HG03442 (cell line): ENCODE measurements around the gene DUSP10.

ENCODE experiments used
- ATAC-seq: cut with Tn5 transposase; IDR thresholded peaks from one replicate; pipeline ENCODE4 v1.9.1; 2021; ENCODE audit warnings: mild to moderate bottlenecking, moderate library complexity; ENCODE audit not compliant: unreplicated experiment

DUSP10 gene

DNA sequence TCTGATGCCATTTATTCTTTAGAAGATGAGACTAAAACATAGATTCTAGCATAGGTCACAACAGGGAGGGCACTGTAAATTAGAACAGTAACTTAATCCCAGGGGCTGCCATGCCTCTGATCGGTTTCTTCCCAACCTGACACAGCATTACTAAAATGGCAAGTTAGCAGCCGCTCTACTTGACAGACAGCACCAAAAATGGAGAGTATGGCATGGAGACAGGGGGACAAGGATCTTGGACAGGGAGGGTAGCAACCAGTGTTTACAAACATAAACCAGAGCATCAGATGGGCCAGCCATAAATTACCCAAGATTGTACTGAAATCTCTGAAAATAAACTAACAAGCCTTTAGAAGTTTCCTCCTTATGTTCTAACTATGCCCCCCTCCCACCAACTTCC, 5.9 kb downstream of the DUSP10 start:
- no peak for ATAC-seq

DNA sequence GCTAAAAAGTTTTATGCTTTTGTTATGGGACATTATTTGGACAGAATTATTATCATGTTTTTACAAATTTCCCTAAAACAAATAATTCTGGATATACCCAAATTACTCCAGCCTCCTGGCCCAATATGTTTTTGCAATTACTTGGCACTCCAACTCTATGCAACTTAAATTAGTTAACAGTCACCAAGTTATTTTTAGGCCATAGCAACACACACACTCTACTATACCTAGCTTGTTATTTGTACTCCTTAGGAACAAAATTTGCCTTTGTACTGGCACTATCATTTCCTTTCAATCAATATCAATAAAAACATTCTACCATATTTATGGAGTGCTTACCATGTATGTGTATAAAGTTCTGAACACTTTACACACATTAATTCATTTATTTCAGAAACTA, 7.7 kb downstream of the DUSP10 start:
- no peak for ATAC-seq

DNA sequence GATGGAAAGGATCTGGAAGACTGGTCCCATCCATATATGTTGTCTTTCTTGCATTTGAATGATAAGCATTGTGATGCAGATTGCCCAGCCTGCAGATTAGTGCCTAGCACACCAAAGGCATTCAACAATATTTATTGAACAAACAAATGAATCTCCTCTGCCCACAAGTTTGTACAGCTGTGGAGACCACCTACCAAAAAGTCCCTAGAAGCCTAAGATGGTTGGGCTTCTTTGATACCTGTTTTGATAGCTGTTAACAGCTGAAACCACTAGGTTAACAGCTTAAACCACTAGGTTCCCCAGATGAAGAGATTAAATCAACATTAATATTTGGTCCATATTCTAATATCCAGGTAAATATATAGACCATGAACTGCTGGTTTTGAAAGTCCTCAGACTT, 9.8 kb downstream of the DUSP10 start:
- ATAC-seq = no peak

DNA sequence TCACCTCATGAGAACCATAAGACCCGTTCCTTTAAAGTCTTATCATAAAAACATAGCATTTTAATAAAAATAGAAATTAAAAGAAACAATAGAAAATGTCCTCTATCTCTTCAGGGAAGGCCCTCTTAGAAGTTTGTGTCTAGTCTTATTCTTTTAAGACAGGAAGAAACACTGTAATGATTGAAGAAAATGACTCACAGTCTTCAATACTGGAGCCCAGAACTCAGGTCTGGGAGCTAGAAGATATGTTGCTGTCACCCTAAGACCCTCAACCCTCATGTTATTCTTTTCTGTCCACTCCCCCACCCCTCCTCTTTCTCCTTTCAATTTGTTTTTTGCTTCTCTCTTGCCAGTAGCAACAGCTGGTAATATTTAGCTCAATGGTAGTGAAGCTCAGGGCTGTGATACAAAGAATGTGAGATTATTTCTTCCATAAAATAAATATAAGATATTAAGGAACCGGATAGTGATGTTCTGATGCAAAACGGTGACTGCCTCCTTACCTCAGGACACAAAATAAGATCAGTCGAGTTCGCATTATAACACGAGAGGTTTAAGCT, 12.0 kb downstream of the DUSP10 start:
- no peak for ATAC-seq

DNA sequence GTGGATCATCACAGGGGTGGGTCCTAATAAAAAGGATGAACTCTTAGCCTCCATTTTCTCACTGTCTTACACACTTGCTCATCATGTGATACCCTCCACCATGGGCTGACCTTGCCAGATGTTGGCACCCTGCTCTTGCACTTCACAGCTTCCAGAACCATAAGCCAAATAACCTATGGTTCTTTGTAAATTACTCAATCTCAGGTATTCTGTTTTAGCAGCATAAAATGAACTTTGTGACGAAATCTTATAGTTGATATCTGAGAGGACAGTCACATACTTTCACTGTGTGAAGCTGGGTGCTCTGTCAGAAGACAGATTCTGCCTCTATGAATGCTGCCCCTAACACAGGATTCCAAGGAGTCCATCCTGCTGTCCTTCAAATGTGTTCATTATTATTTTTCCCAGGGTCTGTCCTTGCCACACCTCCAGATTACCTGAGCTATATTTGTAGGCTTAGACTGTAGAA, 13.8 kb downstream of the DUSP10 start:
- no peak for ATAC-seq

DNA sequence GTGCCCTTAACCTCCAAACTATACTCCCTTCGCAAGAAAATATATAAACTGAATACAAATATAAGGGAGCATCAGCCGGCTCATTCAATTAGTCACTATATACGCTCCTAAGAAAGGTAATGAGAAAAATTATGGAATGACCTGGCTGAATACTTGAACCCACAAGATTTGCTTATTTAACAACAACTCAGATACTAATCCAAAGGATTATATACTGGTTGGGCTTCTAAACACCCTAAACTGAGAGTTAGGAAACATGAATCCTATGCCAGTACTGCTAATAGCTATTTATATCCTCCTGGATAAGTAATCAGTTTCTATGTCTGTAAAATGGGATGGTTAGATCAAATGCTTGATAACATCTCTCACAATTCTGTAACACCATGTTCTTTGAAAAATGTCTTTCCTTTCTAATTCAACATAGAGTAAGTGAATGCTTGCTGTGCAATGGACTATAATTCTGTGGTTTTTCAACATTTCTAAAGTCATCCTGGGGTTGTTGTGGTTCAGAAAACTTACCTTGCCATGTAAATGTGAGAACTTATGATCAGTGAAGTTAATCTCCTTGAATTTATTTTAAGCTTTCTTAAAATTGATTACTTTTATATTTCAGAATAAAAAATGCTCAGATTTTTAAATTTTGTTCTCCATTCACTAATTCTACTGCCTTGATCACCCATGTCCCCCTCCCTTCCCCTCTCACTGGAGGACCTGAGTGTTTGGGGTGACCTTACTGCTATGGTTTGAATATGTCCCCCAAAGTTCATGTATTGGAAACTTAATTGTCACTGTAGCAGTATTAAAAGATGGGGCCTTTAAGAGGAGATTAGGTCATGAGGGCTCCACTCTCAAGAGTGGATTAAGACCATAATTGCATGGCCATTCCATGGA, 14.5 kb downstream of the DUSP10 start:
- ATAC-seq = peak; percentile 30

DNA sequence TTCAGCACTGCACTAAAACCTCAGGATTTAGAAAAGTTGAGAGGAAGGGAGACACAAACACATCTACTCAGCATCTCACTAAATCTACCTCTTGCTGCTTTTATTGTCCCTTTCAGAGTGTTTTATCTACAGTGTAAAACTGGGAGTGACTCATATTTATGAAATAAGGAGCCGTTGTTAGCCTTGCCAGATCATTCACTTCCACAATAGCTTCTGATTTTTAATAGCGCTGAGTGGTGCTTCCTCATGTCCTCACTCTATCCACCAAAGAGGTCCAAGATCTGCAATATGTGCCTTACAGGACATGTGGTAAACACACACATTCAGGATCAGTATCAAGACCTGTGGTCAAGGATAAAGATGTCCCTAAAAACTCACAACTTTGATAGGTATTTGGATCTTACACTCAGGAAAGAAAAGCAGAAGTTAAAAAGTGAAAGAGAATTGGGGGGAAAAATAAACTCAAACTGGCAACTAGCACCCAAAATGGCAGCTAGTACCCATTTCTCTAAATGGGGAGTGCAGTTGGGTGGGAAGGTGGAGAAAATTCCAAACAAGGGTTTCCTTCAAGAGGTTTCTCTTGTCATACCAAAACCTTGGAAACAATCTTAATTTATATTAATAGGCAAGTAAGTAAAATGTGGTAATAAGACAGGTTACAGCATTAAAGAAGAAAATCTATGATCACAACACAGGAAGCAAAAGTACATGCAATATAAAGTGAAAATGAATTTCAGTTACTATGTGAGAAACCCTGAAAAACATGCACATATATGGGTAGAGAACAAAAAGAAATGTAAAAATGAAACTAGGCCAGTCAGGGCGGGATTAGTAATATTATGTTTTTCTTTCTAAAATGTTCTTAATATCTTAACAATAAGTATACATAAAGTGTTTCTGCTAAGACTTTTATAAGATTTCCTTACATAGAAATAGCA, 15.9 kb downstream of the DUSP10 start:
- ATAC-seq = peak; percentile 49

DNA sequence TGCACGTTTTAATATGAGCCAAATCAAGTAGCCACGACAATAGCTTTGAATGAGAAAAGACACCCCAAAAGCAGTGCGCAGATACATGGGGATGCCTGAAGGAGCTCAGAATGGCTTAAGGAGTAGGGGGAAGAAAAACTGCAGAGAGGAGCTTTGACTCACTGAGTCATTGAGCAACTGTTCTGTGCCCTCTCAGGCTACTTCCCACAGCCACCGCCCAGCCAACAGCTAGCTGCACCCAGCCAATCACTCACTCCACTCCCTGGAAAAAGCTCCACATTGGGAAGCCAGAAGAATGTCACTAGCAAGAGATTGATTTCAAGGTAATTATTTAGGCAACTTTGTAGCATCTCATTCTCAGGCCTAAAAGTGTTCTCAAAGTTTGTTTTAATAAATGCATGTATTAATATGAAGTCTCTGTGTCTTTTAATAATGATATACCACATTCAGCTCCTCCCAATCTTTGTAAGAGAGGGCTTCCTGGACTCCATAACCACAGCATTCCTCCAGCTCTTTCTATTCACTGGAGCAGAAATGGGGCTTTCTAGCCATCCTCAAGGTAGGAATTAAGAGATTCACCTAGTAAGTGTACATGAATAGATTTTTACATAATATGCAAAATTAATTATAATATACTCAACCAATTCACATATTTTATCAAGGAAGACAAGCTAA, 16.8 kb downstream of the DUSP10 start:
- no peak for ATAC-seq

DNA sequence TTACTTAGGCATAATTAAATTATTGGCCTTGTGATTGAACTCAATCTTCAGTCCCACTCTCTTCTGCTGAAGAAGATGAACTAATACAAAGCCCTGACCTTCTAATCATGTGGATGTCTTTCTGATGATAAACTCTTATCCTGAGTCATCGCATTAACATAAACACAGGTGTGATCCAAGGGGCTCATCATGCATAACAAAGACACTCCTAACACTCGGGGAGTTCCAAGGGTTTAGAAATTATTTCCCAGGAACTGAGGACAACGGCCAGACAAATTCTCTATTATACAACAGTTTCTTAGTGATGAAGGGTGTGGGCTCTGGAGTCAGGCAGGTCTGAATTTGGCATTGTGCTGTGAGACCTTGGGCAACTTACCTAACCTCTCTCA, 18.0 kb downstream of the DUSP10 start:
- ATAC-seq = no peak

DNA sequence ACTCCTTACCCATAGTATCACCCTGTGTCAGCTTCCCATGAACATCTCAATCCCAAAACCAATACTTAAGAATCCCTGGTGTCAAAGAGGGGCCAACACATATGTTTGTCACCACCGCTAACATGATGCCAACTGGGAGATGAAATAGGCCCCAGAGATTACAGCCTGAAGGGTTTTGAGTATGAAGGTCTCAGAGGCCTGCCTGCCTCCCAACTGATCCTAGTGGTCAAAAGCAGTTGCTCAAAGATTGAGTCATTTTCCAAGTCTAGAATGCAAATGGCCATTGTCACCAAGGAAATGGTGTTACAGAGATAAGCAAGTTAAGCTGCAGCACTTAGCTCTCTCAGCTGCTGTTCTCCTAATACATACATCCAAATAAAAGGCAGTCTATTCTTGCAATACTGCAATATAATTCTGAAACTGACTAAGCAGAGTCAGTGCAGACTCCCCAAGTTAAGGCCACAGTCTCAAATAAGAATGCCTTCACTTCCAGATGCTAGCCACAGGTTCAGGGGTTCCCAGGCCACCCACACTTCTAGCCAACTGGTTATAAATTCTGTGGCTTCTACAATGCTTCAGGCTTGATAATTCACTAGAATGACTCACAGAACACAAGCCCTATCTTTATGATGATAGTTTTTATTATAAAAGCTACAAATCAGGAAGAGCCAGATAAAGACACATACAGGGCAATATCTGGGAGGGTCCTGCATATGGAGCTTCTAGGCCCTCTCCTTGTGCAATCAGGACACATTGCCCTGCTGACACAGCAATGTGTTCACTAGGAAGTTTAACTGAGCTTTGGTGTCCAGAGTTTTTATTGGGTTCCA, 18.7 kb downstream of the DUSP10 start:
- peak; percentile 24 for ATAC-seq

DNA sequence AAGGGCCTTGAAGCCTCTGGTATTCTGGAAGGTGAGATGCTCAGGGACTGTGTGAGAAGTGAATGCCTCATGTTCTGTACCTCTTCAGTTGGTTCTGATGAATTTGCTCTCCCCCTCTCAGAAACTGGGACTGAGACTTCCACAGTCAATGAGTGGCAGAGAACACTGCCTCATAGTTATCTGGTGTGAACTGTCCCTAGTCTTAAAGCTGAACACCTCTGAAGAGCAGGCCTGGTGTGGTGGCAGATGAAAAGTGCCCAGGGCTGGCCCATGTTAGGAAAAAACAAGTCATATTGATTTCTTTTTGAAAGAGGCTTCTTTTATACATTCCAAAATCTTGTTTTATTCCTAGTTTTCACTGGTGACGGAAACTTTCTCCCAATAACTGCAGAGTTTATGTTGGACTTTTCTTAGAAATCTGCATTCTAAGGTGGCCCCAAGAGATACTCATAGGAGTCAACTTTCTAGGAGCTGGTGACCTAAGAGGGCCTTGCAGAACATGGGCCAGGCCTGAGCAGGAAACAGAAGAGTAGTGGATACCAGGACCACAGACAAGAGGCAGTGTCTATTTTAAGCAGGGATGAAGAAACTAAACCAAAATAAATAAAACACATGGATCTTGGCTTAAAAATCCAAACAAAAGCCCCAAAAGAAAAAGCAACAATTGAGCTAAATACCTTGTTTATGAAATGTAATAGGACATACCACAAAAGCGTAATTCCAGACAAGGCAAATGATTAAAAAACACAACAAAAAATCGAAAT, 19.5 kb downstream of the DUSP10 start:
- ATAC-seq = no peak

DNA sequence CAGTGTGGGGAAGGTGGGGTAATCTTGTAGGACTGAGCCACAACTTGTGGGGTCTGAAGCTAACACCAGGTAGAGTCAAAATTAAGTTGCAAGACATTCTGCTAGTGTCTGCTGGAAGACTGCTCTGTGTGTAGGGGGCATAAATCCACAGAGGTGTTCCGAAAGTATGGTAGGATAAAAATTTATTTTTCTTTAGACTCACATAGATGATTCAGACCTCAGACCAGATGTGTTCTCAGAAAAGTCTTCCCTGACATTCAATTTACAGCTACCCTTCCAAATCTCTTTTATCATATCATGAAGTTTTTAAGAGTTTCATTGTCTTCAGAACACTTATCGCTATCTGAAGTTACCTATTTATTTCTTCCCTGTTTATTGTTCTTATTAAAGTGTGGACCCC, 21.3 kb downstream of the DUSP10 start:
- ATAC-seq = no peak

DNA sequence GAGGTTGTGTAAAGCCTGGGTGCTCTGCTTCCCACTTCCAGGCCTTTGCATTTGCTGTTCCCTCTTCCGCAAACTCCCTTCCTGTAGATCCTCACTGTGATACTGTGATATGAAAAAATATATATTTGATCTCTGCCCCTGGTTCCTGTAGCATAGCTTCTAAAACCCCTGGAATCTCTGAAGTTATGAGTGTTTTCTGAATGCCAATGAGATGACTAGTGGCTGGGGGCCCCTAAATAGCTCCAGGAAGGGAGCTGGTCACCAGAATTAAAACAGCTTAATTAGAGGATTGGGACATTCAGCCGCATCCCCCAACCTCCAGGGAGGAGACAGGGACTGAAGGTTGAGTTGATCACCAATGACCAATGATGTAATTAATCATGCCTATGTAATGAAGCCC, 21.9 kb downstream of the DUSP10 start:
- ATAC-seq = no peak

DNA sequence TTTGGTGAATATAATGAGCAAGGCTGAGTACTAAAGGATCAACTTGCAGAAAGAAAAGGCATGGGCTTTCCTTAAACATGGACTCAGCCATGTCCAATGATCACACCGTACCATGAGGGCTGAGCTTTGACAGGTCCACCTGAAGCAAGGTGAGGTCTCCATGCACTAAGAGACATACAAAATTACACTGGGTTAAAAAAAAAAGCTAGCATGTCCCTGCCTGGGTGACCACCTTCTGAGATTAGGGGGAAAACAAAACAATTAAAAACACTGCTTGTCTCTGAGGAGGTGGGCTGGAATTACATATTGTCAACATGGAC, 22.7 kb downstream of the DUSP10 start:
- no peak for ATAC-seq

DNA sequence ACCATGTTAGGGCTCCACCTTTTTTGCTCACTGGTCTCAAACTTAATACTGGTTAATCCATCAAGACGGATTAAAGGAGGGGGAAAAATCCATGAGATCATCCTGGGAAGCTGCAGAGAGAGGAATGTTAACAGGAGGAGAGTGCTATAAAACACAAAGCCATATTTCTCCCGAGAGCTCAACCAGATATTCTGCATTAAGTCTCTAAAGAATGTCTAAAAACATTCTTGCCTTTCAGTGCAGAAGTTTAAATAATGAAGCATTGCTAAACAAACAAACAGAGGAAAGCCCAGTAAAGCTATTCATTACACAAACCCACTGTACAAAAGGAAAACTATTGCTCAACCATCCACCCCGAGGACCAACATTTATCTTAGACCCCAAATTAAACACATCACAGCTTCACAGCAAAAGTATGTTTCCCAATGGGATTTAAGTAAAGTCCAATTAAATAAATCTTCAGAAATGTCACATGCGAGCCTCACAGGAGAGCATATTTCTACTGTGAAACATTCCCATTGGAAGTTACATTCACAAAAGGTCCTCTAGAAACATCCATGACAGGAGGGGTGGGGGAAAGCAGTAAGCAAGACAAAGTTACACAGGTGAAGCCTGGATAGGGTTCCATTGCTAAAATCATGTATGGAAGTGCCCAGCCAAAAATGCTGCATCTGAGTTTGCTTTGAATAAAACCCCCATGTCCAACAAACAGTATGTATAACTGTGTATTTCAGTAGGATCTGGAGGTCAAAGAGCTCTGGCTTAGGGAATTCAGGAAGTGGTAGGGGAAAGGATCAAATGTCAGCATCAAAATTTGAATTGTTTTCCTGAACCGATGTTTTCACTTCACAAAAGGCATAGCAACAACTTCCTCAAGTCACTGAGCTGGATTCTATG, 23.3 kb downstream of the DUSP10 start:
- no peak for ATAC-seq

DNA sequence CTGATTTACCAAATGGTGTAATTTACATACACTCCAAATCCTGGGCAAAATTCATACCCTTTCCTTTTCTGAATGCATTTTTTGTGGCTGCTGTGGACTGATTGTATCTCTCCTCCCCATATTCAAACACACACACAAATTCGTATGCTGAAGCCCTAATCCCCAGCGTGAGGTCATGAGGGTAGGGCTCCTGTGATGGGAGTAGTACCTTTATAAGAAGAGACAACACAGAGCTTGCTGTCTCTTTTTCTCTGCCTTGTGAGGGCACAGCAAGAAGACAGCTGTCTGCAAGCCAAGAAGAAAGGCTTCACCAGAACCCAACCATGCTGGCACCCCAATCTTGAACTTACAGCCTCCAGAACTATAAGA, 24.4 kb downstream of the DUSP10 start:
- no peak for ATAC-seq

DNA sequence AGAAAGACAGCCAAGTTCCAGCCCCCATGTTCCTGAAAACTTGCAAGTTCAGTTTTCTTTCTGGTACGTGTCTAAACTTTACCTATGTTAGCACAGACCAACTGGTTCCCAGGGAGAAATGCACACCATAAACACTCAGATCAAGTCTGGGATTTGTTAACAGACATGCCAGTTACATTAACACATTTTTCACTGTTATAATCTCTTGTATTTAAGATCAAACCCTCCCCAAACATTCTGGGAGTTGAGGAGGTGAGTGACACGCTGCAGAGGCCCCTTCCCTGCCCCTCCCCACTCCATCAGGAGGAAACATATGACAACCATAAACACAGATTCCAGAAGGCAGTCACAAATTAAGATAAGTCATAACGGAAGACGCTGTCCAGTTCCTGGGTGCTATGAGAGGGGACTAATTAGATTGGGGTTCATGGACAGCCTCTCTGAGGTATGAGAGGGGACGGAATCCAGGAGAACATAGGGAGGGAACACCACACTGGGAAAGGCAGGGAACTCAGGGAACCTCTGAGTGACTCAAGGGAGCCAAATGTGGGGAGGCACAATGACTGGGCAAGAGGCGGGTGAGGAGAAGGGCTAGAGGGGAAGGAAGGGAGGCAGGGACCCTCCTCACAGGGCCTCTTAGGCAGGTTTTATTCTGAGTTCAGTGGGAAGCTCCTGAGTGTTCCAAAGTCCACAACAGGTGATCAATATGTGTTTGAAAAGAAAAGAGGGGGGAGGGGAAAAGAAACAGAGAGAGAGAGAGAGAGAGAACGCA, 25.0 kb downstream of the DUSP10 start:
- ATAC-seq = no peak
